K562 treated with DMSO at 1 percent for 4 hours (cell line): ENCODE results near the gene UPK3A. TPM values are rescaled to one million over a fixed set of nuclear protein-coding genes. Genes with fewer than 3 reads are reported as not detected.

Experiments used
- total RNA-seq: library from RNA; unstranded; fragments of 300-600 nt; gene quantifications from 2 replicates; pipeline ENCODE4 v1.2.3, GENCODE V29; 2022; ENCODE audit not compliant: insufficient read depth

The UPK3A gene
- not detected in 2 replicates for total RNA-seq

DNA sequence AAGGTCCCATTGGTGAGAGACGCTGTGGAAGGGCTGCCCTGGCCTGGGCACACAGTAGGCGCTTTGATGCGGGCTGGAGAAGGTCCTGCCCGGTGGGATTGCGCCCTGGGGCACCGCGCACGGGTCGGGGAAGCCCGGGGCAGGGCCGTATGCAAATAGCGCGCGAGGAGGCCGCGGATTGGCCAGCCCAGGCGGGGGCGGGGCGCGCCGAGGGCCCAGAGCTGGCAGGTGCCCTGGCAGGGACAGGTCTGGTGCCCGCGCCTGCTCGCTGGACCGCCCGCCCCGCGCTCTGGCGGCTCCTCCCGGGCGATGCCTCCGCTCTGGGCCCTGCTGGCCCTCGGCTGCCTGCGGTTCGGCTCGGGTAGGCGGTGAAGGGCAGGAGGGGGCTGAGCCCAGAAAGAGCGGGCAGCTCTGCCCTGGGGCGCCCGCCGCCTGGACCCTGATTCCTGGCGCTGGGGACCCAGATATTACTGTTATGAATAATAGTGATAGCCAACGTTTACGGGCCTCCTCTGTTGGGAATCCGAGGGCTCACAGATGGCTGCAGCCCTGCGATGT lies at the start of gene UPK3A:
Gene UPK3A (plus strand): TSS at position 245 of the 558 bp plus-strand sequence. CDS start 65 bp downstream, at position 310.

DNA sequence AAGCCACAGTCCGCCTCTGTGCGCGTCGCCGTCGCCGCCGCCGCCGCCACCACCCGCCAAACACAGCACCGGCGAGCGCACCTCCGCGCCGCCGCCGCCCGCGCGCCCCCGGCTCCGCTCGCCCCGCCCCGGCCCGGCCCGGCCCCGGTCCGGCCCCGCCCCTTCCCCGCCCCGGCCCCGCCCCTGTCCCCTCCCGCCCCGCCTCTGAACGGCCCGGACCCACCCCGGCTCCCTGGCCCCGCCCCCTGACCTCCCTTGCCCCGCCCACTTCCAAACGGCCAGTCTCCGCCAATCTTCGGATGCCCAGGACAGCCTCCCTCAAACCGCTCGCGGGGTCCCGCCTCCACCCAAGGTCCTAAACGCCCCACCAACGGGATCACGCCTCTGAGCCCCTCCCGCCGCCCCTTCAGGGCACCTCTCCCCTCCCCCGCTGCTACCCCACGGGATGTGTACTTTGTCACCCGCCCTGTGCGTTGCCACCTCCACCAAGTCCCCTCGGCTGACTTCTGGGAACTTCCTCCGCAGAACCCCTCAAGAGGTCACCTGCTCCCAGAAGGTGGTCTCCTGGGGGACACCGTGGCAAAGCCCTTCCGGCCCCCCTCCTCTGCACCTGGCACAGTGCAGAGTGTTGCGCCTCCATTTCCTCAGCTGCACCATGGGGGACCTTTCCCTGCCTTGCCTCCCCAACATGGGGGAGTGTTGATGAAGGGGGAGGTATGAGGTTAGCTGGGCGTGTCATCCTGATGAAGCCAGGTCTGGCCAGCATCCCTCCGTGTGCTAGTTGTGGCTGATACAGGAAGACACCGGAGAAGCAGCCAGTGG lies 43.7 kb upstream of the UPK3A start, which contains the start of gene KIAA0930:
Gene KIAA0930 (minus strand): TSS at position 85 of the 822 bp plus-strand sequence. CDS start 191 bp downstream, outside the sequence.

DNA sequence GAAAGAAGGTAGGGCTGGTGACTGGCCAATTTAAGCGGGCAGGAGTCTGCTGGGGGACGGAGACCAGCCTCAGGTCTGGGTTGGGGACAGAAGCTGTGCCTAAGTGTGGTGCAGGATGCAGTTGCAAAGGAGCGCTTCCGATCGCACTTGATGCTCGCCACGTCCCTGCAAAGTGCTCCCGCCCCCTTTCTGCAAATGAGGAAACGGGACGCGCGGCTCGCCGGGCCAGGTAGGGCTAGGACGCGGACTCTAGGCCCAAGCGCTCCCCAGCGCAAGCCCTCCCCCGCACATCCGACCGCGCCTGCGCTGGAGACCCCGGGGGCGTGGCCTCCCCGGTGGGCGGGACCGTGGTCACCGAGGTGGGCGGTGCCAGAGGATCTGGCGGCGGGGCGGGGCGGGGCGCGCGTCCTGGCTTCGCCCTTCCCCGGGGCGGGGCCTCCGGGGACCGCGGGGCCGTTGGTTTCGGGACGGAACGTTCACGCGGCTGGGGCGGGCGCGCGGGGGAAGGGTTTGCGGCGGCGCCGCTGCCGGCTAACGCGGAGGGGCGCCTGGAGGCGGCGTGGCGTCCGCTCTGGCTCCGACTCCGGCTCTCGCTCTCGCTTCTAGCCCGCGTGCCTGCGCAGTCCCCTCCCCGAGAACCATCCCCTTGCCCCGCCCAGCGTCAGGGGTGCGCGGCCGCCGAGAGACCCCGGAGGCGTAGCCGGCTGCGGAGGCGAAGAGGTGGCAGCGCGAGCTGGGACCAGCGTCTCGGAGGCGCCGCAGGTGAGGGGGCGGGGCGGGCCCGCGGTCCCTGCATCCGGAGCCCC lies 24.9 kb downstream of the UPK3A start, which contains the start of gene FAM118A:
Gene FAM118A (plus strand): TSS at position 513 of the 806 bp plus-strand sequence. CDS start 12,446 bp downstream, outside the sequence.

Other genes starting within 250 kb of the UPK3A start
- 34.2 and 59.9 TPM in 2 replicates for gene NUP50, start 121.0 kb upstream of the UPK3A start, total RNA-seq
- gene KIAA0930, start 44.1 kb upstream of the UPK3A start, total RNA-seq: 3.7 and 6.5 TPM in 2 replicates
- gene FAM118A, start 25.0 kb downstream of the UPK3A start, total RNA-seq: 45.9 and 70.6 TPM in 2 replicates
- not detected in 2 replicates for gene SMC1B, start 128.7 kb downstream of the UPK3A start, total RNA-seq
- not detected in 2 replicates for gene RIBC2, start 128.7 kb downstream of the UPK3A start, total RNA-seq
- not detected in 2 replicates for gene FBLN1, start 217.9 kb downstream of the UPK3A start, total RNA-seq